Measurements from ENCODE around the gene HOMEZ.
"Not testable (repeated sequence)": the region's sequence is repeated elsewhere in the genome, so short reads cannot be mapped to it uniquely, and the experiment has no call there.

HOMEZ gene

GRCh38 chr14:23232241-23232808 is 53.6 kb downstream of the HOMEZ start:
- H3K36me3 ChIP-seq (ENCODE audit: control insufficient read depth in 2 of 2, insufficient read depth in 1 of 2, low read length in 2 of 2), result not testable (repeated sequence)

DNA sequence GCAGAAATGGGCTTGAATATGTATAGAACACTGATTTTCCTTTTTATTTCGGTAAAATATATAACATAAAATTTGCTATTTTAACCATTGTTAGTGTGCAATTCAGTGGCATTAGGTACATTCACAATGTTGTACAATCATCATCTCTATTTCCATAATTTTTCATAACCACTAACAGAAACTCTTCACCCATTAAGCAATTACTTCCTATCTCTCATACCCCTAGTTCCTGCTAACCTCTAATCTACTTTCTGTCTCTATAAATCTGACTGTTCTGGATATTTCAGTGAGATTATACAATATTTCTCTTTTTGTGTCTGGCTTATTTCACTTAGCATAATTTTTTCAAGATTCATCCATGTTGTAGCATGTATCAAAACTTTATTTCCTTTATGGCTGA is 57.1 kb downstream of the HOMEZ start:
- H3K27ac ChIP-seq (ENCODE audit: extremely low read depth, low read depth, low read length), result no peak overlapping the region
- ChIA-PET CTCF (no interaction called here), POLR2A (no interaction called here)
- H3K9me3 ChIP-seq (ENCODE audit: control insufficient read depth, insufficient read depth, low read depth, low read length), result no peaks in the 10 kb centered on the region
- TF ChIP-seq SALL2 (tag by site-specific recombination; IDR thresholded peaks at IDR 0.05; ENCODE audit: borderline replicate concordance) (no peak), ZNF792 (tag by site-specific recombination; IDR thresholded peaks at IDR 0.05) (no peak), ZNF391 (tag by site-specific recombination; IDR thresholded peaks at IDR 0.05; ENCODE audit: borderline replicate concordance, low read depth) (no peak), ZBTB26 (tag by site-specific recombination; optimal IDR thresholded peaks at IDR 0.05) (no peak), ZNF629 (tag by site-specific recombination; IDR thresholded peaks at IDR 0.05) (no peak), TCF7L2 (IDR thresholded peaks at IDR 0.05; ENCODE audit: borderline replicate concordance, low read depth, low read length) (no peak), SP7 (tag by site-specific recombination; IDR thresholded peaks at IDR 0.05) (no peak), ZNF571 (tag by site-specific recombination; IDR thresholded peaks at IDR 0.05) (no peak), ZNF23 (tag by site-specific recombination; IDR thresholded peaks at IDR 0.05; ENCODE audit: borderline replicate concordance) (no peak), ZNF626 (tag by site-specific recombination; IDR thresholded peaks at IDR 0.05) (no peak), IKZF3 (tag by site-specific recombination; IDR thresholded peaks at IDR 0.05) (no peak), GLI4 (tag by site-specific recombination; IDR thresholded peaks at IDR 0.05) (no peak), ZNF76 (tag by site-specific recombination; IDR thresholded peaks at IDR 0.05; ENCODE audit: borderline replicate concordance, low read depth) (no peak), ZNF280D (tag by site-specific recombination; IDR thresholded peaks at IDR 0.05) (no peak), MEIS1 (CRISPR knock-in tag; IDR thresholded peaks at IDR 0.05; ENCODE audit: borderline replicate concordance) (no peak), PRDM10 (tag by site-specific recombination; IDR thresholded peaks at IDR 0.05) (no peak), KLF8 (tag by site-specific recombination; IDR thresholded peaks at IDR 0.05) (no peak), ZNF558 (tag by site-specific recombination; IDR thresholded peaks at IDR 0.05) (no peak)
- TF ChIP-seq, protein P1, sequence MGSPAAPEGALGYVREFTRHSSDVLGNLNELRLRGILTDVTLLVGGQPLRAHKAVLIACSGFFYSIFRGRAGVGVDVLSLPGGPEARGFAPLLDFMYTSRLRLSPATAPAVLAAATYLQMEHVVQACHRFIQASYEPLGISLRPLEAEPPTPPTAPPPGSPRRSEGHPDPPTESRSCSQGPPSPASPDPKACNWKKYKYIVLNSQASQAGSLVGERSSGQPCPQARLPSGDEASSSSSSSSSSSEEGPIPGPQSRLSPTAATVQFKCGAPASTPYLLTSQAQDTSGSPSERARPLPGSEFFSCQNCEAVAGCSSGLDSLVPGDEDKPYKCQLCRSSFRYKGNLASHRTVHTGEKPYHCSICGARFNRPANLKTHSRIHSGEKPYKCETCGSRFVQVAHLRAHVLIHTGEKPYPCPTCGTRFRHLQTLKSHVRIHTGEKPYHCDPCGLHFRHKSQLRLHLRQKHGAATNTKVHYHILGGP (tag by site-specific recombination; IDR thresholded peaks at IDR 0.05), result no peak
- TF ChIP-seq, protein P2, sequence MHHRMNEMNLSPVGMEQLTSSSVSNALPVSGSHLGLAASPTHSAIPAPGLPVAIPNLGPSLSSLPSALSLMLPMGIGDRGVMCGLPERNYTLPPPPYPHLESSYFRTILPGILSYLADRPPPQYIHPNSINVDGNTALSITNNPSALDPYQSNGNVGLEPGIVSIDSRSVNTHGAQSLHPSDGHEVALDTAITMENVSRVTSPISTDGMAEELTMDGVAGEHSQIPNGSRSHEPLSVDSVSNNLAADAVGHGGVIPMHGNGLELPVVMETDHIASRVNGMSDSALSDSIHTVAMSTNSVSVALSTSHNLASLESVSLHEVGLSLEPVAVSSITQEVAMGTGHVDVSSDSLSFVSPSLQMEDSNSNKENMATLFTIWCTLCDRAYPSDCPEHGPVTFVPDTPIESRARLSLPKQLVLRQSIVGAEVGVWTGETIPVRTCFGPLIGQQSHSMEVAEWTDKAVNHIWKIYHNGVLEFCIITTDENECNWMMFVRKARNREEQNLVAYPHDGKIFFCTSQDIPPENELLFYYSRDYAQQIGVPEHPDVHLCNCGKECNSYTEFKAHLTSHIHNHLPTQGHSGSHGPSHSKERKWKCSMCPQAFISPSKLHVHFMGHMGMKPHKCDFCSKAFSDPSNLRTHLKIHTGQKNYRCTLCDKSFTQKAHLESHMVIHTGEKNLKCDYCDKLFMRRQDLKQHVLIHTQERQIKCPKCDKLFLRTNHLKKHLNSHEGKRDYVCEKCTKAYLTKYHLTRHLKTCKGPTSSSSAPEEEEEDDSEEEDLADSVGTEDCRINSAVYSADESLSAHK (tag by site-specific recombination; IDR thresholded peaks at IDR 0.05), result no peak
- H3K4me3 ChIP-seq (ENCODE audit: low read depth, low read length), result no peak overlapping the region
- no peaks in the 10 kb centered on the region for H3K4me1 ChIP-seq (ENCODE audit: control insufficient read depth, insufficient read depth, low read length)
- H3K36me3 ChIP-seq (ENCODE audit: control insufficient read depth in 2 of 2, insufficient read depth in 1 of 2, low read length in 2 of 2), result no peaks in the 10 kb centered on the region

More at GRCh38 chr14:23232241-23232808, 53.6 kb downstream of the HOMEZ start:
- H3K4me3 ChIP-seq (ENCODE audit: low read depth, low read length); H3K4me1 ChIP-seq (ENCODE audit: control insufficient read depth, insufficient read depth, low read length); H3K9me3 ChIP-seq (ENCODE audit: control insufficient read depth, insufficient read depth, low read depth, low read length); CTCF ChIA-PET; H3K27ac ChIP-seq (ENCODE audit: extremely low read depth, low read depth, low read length); POLR2A ChIA-PET: not testable (repeated sequence)
